Measurements from ENCODE around the gene BCR. TPM values are rescaled to one million over a fixed set of nuclear protein-coding genes. Genes with fewer than 3 reads are reported as not detected.
A peak's percentile ranks its signal among the peaks of the same experiment; 100 is the strongest.

BCR gene
- total RNA-seq, 2 experiments from 2014 or later, result 60.0 to 64.8 TPM

- TF ChIP-seq CTCF (IDR thresholded peaks at IDR 0.05), result no peak
Observed at GRCh38 chr22:23180893-23181720, 798 bp downstream of the BCR start.

GRCh38 chr22:23181721-23182308, 1.5 kb downstream of the BCR start:
- H3K27me3 Mint-ChIP-seq, result no peaks in the 10 kb centered on the region
- TF ChIP-seq CTCF (IDR thresholded peaks at IDR 0.05), result no peak
- peaks cover 17% of the 10 kb centered on the region for H3K36me3 Mint-ChIP-seq (ENCODE audit: low read depth)
- no peak for ATAC-seq (ENCODE audit: poor library complexity)
- H3K36me3 ChIP-seq (ENCODE audit: insufficient read depth, low read length), result no peaks in the 10 kb centered on the region
- peak in 4 of 14 experiments; percentile 17 to 40 (median 35) for DNase-seq
- H3K27me3 ChIP-seq (ENCODE audit: control insufficient read depth in 1 of 2, insufficient read depth in 2 of 2, low read length in 2 of 2), result no peaks in the 10 kb centered on the region
- peaks cover 84% of the 10 kb centered on the region for H3K4me1 ChIP-seq (ENCODE audit: insufficient read depth, low read length)
- peak overlapping the region; percentile 35 to 52 for H3K27ac ChIP-seq (ENCODE audit: low read depth in 1 of 2, low read length in 2 of 2)
- intact Hi-C loops (cut with DNase I, micrococcal nuclease), result loop anchor here (1.0 to 5.0 kb wide), 5 partner anchors 35 to 355 kb away; partner anchors contain the start of gene RSPH14 (in 1 of the 2)
- peak overlapping the region; percentile 82 for H3K4me3 ChIP-seq (ENCODE audit: low read length)
- no peaks in the 10 kb centered on the region for H3K9me3 Mint-ChIP-seq
- H3K4me1 Mint-ChIP-seq (ENCODE audit: low read depth), result peaks cover 64% of the 10 kb centered on the region
- peak overlapping the region; percentile 99 for H3K4me3 Mint-ChIP-seq
- POLR2A ChIA-PET, result interaction anchor here (1.9 to 2.2 kb wide), 2 partner anchors 35 to 61 kb away, joined by 4 to 11 read pairs; no protein-coding TSS in a partner anchor
- H3K9me3 ChIP-seq (ENCODE audit: control insufficient read depth in 1 of 2, insufficient read depth in 1 of 2, low read length in 2 of 2), result peaks cover 0 to under 1% of the 10 kb centered on the region in 2 experiments
- H3K27ac Mint-ChIP-seq, result peak overlapping the region; percentile 84
- CTCF ChIA-PET, result interaction anchor here (1.6 to 1.9 kb wide), 2 partner anchors 8 to 100 kb away, joined by 6 read pairs; no protein-coding TSS in a partner anchor

More at GRCh38 chr22:23180893-23181720, 798 bp downstream of the BCR start:
- peaks cover 87% of the 10 kb centered on the region for H3K4me1 ChIP-seq (ENCODE audit: insufficient read depth, low read length)
- peak overlapping the region; percentile 82 for H3K4me3 ChIP-seq (ENCODE audit: low read length)
- ChIA-PET POLR2A (interaction anchor here (0.7 to 2.2 kb wide), 11 partner anchors 35 to 105 kb away, joined by 3 to 11 read pairs (median 4); no protein-coding TSS in a partner anchor), CTCF (interaction anchor here (0.8 to 2.0 kb wide), 3 partner anchors 36 to 101 kb away, joined by 3 to 11 read pairs (median 3); no protein-coding TSS in a partner anchor)
- Mint-ChIP-seq H3K36me3 (ENCODE audit: low read depth) (peaks cover 12% of the 10 kb centered on the region), H3K27me3 (no peaks in the 10 kb centered on the region), H3K9me3 (no peaks in the 10 kb centered on the region), H3K4me3 (peak overlapping the region; percentile 99), H3K27ac (peak overlapping the region; percentile 84), H3K4me1 (ENCODE audit: low read depth) (peaks cover 57% of the 10 kb centered on the region)
- H3K36me3 ChIP-seq (ENCODE audit: insufficient read depth, low read length), result no peaks in the 10 kb centered on the region
- H3K27me3 ChIP-seq (ENCODE audit: control insufficient read depth in 1 of 2, insufficient read depth in 2 of 2, low read length in 2 of 2), result no peaks in the 10 kb centered on the region
- peak in 8 of 14 experiments; percentile 24 to 61 (median 37) for DNase-seq
- peak; percentile 25 for ATAC-seq (ENCODE audit: poor library complexity)
- peak overlapping the region; percentile 35 to 52 for H3K27ac ChIP-seq (ENCODE audit: low read depth in 1 of 2, low read length in 2 of 2)
- intact Hi-C loops (cut with DNase I, micrococcal nuclease), result loop anchor here (2.0 to 5.0 kb wide), 4 partner anchors 36 to 356 kb away; partner anchors contain the start of gene RSPH14 (in 1 of the 2)
- H3K9me3 ChIP-seq (ENCODE audit: control insufficient read depth in 1 of 2, insufficient read depth in 1 of 2, low read length in 2 of 2), result peaks cover 0 to 8% of the 10 kb centered on the region in 2 experiments
